ENCODE data around the gene LEMD2.

The LEMD2 gene

DNA sequence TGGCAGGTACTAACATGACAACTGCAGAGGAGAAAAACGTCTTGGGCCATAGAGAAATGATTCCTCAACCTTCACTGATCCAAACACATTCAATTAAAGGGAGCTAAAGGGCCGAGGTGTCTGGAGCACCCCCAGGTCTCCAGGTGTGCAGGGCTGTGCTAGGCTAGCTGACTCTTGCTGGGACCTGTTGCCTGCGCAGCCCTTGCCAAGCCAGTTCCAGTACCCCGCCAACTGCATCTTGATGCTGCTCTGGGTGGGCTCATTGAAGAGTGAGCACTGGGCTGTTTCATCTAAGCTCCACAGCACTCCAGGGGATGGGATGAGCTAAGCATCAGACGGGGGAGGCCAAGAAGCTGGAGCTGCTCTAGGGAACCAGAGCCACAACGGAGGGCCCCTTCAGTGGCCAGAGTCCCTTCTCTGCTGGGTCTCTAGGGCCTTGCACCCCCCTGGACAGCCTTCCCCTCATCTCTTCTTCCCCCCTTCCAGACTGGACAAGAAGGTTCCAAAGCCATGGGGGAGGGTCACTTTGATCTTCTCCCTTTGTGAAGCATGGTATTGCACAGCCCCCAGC is 15.9 kb downstream of the LEMD2 start:
- no peak for DNase-seq (ENCODE audit: low read depth in 1 of 2, low spot score in 1 of 2)
- TF ChIP-seq JUND (IDR thresholded peaks at IDR 0.05; ENCODE audit: low read depth): no peak
- in situ Hi-C loops (cut with HindIII; ENCODE audit: low pct_unique_long_range_greater_than_20kb, low sequenced_read_pairs): no loop called here

DNA sequence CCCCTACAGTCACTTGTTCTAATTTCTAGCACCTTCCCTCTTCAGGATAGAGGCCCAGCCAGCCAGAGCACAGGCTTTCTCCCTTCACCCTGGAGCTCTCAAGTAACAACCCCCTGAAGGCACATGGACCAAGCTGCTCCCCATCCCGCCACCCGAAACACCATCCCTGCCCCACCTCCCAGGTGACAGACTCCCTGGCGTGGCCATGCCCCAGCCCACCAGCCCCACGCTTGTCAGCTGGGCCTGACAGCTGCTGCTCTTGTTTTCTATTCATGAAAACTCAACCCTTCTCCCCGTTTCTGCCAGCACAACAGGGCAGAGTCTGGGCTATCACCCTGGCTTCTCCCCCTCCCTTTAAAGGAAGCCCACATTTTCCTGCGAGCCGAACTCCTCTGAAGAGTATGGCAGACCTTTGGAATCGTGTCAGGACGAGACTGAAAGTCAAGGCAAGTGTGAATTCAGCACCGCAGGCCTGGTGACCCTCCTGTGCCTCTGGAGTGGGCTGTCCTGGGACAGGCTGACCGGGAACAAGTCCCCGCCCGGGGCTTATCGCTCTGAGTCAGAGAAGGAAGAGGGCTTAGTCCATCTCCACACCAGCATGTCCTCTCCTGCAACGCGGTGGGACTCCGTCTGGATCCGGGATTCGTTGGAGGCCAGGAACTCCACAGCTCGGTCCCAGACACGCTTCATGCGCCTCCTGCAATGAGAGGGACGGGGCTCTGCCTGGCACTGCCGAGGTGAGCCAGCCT is 16.7 kb downstream of the LEMD2 start:
- no peak for DNase-seq (ENCODE audit: low read depth in 1 of 2, low spot score in 1 of 2)
- no peak for TF ChIP-seq JUND (IDR thresholded peaks at IDR 0.05; ENCODE audit: low read depth)
- in situ Hi-C loops (cut with HindIII; ENCODE audit: low pct_unique_long_range_greater_than_20kb, low sequenced_read_pairs): no loop called here

DNA sequence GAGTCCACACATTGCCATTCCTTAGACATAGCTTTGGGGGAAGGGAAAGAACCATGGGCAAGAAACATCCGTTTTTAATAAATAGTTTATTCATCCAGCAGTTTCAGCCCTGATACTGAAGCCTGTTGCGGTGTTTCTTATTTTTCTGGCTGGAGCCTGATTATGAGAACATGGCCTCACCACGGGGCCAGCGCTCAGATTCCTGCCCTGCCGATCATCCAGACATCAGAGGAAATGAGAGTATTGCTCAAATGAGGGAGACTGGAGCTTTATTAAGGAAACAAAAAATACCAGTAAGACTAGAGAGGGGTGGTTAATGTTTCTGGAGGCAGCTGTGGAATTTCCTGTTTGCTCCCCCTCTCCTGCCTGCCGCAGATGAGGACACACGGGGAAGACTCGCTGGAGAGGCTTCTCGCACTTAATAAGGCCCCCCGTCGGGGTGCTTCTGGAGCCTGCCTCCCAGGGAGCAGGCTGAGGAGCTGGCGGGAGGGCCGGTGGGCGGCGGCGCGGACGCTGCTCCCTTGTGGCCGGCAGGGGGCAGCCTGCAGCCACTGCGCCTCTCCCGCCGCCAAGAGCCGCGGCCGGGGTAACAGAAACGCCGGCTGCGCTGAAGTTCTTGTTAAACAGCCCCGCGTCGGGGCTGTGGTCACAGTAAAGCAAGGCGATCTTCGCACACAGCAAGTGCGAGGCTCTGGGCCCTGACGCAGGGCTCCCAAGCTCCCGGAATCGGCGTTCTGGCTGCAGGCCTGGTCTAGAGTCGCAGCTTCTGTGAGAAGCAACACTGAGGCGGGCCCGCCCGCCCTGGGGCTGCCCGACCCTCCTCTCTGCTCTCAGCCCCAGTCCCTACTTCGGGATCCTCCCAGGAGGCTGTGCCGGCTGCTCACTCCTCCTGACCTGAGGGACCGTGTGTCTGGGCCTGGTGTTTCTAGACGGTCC is 17.5 kb downstream of the LEMD2 start:
- in situ Hi-C loops (cut with HindIII; ENCODE audit: low pct_unique_long_range_greater_than_20kb, low sequenced_read_pairs): no loop called here
- no peak for TF ChIP-seq JUND (IDR thresholded peaks at IDR 0.05; ENCODE audit: low read depth)

DNA sequence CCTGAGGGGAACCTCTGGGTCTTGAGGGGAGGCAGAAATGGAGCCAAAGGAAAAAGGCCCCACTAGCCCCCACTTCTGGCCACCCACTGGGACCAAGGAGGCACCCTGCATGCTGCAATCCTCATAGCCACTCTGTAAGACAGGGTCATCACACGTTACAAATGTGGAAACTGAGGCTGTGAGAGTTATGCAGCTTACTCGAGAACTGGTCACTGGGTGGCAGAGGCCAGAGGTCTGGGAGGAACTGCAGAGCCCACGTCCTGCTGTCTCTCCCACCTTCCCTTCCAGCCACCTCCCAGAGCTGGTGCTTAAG is 18.1 kb downstream of the LEMD2 start:
- in situ Hi-C loops (cut with HindIII; ENCODE audit: low pct_unique_long_range_greater_than_20kb, low sequenced_read_pairs): no loop called here
- no peak for TF ChIP-seq JUND (IDR thresholded peaks at IDR 0.05; ENCODE audit: low read depth)
- no peak for DNase-seq (ENCODE audit: low read depth in 1 of 2, low spot score in 1 of 2)

More for the DNA sequence above, 17.5 kb downstream of the LEMD2 start:
- DNase-seq (ENCODE audit: low read depth in 1 of 2, low spot score in 1 of 2): no peak

DNA sequence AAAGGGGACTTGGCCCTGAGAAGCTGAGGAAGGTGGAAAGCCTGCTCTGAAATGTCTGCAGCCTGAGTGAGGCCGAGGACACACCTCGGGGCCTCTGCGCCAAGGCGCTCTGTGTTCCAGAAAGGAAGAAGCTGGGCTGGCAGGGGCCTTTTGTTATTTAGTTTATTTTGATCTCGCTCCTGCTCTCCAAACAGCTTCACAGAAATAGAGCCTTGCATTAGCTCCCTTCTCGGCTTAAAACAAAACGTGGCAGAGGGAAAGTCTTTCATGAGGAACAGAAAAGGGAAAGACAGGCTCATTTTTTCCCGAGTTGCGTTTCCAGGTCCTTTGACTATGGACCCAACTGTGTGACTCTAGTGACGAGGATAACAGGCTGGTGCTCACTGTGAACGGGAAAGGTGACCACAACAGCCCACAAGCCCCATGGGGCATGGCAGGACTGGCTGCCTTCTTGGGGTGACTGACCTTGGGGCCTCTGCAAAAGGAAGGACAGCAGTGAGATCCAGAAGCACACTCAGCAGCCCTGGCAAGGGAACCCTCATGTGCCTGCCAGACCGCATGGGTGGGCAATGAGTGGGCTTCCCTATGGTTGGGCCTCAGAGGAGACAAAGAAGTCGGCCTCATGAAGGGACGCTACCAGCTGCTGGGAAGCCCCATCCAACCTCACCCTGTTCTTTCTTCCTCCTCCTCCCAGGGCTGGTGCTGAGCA is 18.7 kb downstream of the LEMD2 start:
- no peak for TF ChIP-seq JUND (IDR thresholded peaks at IDR 0.05; ENCODE audit: low read depth)
- no peak for DNase-seq (ENCODE audit: low read depth in 1 of 2, low spot score in 1 of 2)
- in situ Hi-C loops (cut with HindIII; ENCODE audit: low pct_unique_long_range_greater_than_20kb, low sequenced_read_pairs): no loop called here

DNA sequence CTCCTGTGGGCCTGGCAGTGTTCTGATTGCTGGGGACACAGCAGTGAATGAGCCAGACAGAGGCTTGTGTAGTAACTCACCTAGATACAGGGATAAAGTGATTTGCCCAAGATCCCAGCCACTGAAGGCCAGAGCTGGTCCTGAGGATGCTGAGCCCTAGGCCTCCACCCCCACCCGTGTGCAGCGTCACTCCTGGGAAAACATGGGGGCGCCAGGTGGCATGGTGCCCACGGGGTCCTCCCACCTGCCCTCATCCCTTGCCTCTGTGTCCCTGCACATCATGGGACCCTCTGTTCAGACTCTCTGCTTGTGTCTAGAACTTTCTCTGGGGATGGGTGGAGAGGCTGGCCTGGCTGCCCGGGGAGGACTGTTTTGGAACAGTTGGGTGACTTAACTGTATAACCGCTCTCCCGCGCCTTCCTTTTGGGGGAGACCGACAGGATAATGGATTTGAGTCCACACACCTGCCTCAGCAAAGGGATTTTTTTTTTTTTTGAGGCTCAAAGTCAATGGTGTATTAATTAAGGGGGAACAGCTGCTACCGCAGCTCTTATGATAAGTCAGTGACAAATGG is 19.6 kb downstream of the LEMD2 start:
- TF ChIP-seq JUND (IDR thresholded peaks at IDR 0.05; ENCODE audit: low read depth): no peak
- in situ Hi-C loops (cut with HindIII; ENCODE audit: low pct_unique_long_range_greater_than_20kb, low sequenced_read_pairs): no loop called here
- no peak for DNase-seq (ENCODE audit: low read depth in 1 of 2, low spot score in 1 of 2)

DNA sequence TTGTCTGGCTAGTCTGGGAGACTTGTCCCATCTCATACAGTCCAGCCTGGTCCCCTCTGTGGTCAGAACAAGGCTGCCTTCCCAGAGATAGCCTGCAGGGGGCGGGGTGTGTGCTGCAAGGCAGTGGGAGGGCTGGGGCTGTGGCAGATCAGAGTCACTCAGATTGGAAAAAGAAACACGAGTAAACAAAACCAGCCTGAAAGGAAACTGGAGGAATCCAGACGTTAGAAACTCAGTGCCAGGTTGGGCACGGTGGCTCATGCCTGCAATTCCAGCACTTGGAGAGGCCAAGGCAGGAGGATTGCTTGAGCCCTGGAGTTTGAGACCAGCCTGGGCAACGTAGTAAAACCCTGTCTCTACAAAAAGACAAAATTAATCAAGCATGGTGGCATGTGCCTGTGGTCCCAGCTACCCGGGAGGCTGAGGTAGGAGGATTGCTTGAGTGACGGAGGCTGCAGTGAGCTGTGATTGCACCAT is 20.2 kb downstream of the LEMD2 start:
- in situ Hi-C loops (cut with HindIII; ENCODE audit: low pct_unique_long_range_greater_than_20kb, low sequenced_read_pairs): no loop called here
- TF ChIP-seq JUND (IDR thresholded peaks at IDR 0.05; ENCODE audit: low read depth): no peak
- peak; percentile 69 to 80 for DNase-seq (ENCODE audit: low read depth in 1 of 2, low spot score in 1 of 2)

DNA sequence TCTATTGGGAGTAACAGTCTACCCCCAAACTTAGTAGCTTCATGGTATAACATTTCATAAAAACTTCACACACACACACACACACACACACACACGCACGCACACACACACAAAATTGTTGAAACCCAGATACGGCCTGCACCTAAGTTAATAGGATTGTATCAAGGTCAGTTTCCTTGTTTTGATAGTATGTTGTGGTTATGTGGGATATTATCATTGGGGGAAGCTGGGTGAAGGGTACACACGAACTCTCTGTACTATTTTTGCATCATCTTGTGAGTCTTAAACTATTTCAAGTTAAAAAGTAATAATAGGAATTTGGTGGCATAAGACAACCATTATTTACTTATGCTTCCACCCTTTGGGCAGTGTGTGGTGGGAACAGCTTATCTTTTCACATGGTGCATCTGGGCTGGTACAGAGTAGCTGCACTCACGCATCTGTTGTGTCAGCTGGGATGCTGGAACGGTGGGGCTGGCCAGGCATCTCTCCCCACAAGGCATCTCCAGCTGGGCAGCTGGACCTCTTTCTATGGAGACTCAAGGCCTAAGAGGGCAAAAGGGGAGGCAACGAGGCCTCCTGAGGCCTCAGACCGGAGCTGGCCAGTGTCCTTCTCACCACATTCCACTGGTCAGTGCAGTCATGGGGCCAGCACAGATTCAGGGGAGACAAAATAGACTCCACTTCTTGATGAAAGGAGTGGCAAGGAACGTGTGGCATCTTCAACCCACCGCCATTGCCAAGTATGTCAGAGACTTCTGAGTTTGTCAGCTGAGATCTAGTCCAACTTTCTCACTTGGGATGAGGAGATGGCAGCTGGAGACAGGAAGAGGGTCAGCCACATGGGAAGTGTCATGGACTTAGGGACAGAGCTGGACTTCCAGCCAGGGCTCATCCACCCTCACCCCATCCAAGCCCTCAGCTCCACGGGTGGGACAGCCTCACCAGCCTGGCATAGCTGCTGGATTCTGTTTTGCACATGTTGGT is 21.7 kb downstream of the LEMD2 start:
- in situ Hi-C loops (cut with HindIII; ENCODE audit: low pct_unique_long_range_greater_than_20kb, low sequenced_read_pairs): no loop called here
- DNase-seq (ENCODE audit: low read depth in 1 of 2, low spot score in 1 of 2): no peak
- TF ChIP-seq JUND (IDR thresholded peaks at IDR 0.05; ENCODE audit: low read depth): no peak

DNA sequence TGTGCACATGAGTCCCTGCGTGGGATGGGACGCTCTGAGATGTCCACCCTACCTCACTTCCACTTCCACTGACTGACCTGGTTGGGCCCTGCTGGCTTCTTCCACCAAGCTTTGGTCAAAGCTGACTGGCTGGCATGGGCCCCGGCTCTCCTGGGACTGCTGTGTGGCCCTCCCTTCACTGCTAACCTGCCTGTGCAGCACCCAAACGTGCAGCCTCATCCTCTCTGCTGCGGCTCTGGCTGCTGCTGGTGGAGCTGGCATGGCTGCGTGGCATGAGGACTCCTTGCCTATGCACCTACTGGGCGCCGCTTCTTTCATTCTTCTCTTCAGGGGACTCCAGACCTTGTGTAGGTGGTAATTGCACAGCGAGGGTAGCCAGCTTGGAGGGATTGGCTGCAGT is 23.6 kb downstream of the LEMD2 start:
- in situ Hi-C loops (cut with HindIII; ENCODE audit: low pct_unique_long_range_greater_than_20kb, low sequenced_read_pairs): no loop called here
- TF ChIP-seq JUND (IDR thresholded peaks at IDR 0.05; ENCODE audit: low read depth): no peak

DNA sequence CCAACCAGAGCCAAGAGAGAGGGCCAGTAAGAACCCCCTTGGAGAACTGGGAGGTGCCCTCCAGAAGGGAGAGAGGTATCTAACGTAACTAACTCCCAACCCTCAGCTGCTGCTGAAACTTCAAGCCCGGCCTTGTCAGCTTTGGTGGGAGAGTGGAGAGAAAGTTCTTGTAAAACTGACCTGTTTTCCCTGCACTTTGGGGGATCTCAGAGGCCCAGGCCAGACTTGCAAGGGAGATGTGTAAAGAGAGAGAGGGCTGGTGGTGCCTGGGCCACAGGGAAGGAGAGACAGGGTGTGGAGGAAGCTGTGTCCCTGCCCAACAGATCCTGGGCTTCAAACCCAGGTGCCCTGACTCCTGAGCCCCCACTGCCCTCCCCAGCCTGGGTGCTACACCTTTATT is 24.9 kb downstream of the LEMD2 start:
- no peak for DNase-seq (ENCODE audit: low read depth in 1 of 2, low spot score in 1 of 2)
- in situ Hi-C loops (cut with HindIII; ENCODE audit: low pct_unique_long_range_greater_than_20kb, low sequenced_read_pairs): no loop called here
- TF ChIP-seq JUND (IDR thresholded peaks at IDR 0.05; ENCODE audit: low read depth): no peak

More for the DNA sequence above, 23.6 kb downstream of the LEMD2 start:
- no peak for DNase-seq (ENCODE audit: low read depth in 1 of 2, low spot score in 1 of 2)

DNA sequence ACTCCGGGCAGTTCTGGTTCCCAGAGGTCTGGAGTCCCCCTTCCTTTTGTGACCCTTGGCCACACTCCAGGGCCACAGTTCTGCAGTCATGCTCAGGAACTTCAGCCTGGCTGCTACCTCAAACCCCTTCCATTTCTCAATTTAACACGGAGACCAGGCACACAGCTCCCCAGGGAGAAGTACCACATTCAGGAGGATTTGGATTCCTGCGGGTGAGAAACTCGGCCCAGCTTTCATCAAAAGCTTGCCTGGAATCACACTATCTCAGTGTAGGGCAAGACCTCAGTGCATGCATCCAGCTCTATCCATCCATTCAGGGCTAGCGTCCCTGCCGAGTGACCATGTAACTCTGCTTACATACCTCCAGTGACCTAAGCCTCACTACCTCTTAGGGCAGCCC is 25.4 kb downstream of the LEMD2 start:
- no peak for TF ChIP-seq JUND (IDR thresholded peaks at IDR 0.05; ENCODE audit: low read depth)
- in situ Hi-C loops (cut with HindIII; ENCODE audit: low pct_unique_long_range_greater_than_20kb, low sequenced_read_pairs): no loop called here
- DNase-seq (ENCODE audit: low read depth in 1 of 2, low spot score in 1 of 2): no peak

Data from T47D (cell line).